PC-9 (cell line): ENCODE measurements around the gene BACH2.

Experiments
- EZH2 ChIP-seq: fragments of 200-600 bp; sonication (generic); IDR thresholded peaks from 2 replicates; pipeline ENCODE4 v1.8.0; 2017; ENCODE audit warnings: antibody characterized with exemption, low read depth
- TF ChIP-seq, protein P1 (sequence below): fragments of 200-600 bp; sonication (generic); conservative IDR thresholded peaks from 2 replicates; pipeline ENCODE4 v1.6.1; 2017; ENCODE audit warnings: mixed run types, antibody characterized with exemption, mild to moderate bottlenecking, moderate library complexity

DNA sequence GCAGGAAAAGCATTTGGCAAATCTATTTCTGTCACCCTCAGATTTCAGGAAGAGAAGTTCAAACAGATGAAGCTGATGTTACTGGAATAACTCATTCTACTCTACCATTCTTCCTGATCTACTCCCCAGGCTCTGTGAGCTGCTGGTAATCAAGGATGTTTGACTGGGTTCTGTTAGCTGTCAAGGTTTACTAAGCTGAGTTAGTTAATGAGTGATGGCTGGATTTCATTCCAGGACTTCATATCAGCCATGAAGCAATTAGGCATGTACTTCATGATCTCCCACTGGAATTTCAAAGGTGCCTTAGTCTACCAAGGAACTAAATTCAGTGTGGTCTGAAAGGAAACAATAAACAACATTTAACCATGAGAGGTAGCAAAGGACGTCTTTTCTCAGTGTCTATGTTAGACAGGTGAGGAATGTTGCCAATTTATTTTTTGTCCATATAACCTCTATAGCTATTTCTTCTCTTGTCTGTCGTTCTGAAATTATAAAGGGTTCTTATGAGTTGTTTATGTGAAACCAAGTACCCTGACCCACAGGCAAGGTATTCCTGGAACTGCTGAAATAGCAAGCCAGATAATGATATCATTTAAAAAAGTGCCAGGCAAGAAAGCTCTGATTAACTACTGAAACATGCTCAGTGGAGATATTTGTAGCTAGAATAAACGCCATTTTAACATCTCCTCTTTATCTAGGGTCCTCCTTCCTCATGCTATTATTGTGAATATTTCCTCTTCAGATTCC lies 112.9 kb downstream of the BACH2 start:
- TF ChIP-seq, protein P1, sequence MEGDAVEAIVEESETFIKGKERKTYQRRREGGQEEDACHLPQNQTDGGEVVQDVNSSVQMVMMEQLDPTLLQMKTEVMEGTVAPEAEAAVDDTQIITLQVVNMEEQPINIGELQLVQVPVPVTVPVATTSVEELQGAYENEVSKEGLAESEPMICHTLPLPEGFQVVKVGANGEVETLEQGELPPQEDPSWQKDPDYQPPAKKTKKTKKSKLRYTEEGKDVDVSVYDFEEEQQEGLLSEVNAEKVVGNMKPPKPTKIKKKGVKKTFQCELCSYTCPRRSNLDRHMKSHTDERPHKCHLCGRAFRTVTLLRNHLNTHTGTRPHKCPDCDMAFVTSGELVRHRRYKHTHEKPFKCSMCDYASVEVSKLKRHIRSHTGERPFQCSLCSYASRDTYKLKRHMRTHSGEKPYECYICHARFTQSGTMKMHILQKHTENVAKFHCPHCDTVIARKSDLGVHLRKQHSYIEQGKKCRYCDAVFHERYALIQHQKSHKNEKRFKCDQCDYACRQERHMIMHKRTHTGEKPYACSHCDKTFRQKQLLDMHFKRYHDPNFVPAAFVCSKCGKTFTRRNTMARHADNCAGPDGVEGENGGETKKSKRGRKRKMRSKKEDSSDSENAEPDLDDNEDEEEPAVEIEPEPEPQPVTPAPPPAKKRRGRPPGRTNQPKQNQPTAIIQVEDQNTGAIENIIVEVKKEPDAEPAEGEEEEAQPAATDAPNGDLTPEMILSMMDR, result no peak
- TF ChIP-seq EZH2, result no peak
